Activated CD4-positive, alpha-beta T cell treated with anti-CD3 and anti-CD28 coated beads, Interleukin-2, amount 50 U/mL, for 4 hours (primary cell): ENCODE measurements around the gene FHIT.

ENCODE experiments used
- DNase-seq, 2 experiments: peaks; one replicate each; pipeline ENCODE4 v3.0.0-alpha.2; 2020

The FHIT gene

DNA sequence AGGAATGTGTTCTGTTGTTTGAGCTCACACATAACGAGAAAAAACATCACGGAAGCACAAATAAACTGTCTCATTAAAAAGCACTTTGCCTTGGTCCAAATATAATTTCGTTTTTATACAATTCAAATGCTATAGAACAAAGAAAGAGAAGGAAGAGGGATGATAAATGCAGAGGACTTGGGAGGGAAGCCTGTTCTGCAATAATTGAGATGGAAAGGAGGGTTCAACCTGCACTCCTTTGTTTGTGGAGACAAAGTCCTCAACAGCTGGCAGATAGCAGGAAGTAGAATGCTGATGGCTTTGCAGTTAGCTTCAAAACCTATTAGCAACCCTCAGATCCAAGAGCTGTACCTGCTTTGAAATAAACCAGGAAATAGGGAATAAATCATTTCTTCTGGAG is 1010.8 kb downstream of the FHIT start:
- no peak for DNase-seq

DNA sequence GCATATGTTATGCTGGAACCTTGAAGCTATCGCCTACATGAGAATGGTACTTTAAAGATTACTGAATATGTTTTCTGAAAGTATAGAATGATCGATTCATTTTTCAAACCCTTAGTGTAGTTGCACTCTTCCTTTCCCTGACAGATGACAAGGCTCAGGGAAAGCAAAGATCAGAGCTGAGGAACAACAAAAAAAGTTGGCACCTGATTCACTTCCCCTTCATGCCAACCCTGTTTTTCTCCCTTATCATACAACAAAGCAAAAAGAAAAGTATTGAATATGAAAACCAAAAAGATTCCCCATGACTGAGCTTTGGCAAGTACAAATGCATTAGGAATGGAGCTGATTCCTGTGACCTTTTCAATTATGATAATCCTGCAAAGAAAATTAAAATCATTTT is 1012.7 kb downstream of the FHIT start:
- no peak for DNase-seq

DNA sequence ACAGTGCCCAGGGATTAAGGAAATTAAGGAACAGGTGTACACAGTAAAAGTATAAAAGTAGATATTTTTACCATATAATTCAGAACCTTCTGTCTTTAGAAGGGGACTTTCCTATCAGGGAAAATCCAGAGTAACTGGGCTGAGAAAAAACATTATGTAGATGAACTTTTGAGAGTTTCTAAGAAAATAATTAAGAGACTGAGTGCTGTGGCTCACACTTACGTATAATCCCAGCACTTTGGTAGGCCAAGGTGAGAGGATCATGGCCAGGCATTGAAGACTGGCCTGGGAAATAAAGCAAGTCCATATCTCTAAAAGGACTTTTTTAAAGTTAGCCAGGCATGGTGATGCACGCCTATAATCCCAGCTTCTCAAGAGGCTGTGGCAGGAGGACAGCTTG is 1021.8 kb downstream of the FHIT start:
- no peak for DNase-seq

DNA sequence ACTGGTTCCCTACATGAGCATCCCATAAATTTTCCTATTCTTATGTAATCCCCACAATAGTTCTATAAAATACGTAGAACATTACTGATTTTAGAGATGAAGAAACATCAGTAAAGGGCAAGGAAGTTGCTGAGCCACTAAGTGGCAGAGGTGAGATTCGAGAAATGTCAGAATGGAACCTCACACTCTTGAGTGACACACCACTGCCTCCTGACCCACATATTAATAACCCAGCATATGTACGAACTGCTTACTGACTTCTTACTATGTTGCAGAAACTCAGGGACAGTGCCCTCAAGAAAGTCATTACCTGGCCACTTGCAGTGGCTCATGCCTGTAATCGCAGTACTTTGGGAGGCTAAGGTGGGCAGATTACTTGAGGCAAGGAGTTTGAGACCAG is 1022.4 kb downstream of the FHIT start:
- DNase-seq, result no peak

DNA sequence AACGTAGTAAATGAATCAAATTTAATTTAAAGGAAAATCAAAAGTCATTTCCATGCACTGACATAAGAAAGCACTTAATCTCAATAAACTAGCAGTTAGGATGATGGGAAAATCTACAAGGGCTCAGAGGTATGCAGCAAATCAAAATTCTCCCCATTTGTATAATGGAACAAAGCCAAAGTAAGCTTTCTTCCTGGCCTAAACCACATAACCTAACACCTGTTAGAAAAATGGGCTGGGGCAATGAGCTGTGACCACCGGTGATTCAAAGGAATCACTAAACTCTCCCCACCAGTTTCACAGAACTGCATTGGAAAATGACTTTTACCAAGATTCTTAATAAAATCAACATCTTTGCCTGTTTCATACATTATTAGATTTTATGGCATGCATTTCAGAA is 1024.3 kb downstream of the FHIT start:
- DNase-seq, result no peak

DNA sequence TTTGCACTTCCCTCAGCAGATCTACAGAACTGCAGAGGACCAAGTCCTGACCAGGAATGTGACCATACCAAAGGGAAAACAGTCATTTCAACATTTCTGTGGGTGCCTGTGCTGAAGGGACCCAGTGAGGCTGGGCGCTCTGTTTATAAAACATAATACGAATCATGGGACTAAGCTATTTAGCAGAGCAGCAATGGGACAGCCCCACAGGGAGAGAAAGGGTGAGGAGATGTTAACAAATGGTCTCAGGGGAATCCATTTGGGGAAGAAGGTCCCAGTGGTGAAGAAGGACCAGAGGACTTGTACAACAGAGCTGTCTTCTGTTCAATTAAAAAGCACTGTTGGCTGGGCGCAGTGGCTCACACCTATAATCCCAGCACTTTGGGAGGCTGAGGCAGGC is 1025.4 kb downstream of the FHIT start:
- no peak for DNase-seq

DNA sequence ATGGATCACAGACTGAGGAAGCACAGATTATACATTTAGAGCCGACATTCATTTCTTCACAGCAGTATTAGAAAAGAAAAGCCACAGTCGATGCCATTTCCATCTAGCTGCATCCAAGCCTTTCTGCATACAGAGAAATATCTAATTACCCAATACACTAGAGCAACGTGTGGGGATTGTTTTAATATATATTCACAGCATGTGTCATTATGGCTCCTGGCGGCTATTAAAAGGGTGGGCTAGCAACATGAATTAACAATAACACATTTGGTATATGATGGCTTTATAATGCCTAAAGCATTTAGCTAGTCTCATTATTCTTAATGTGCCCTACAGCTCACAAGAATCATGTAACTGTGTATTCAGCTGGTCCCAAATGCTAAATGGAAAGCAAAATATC is 1030.5 kb downstream of the FHIT start:
- DNase-seq, result no peak

DNA sequence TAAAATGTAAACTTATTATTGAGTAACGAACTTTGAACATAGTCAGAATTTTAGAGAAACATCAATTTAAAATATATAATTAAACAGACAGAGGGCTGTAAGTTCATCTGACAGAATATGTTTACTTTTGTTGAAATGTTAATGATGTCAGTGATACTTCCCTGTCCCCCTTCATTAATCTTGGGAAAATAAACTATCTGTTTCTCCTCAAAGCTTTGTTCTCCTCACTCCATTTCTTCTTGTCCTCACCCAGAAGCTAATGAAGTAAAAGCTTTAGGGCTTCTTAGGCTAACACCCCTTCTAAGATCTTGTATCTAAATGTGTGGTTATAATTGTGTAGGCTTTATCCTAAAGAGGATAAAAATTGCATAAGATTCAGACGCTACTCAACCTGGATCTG is 1031.8 kb downstream of the FHIT start:
- no peak for DNase-seq

DNA sequence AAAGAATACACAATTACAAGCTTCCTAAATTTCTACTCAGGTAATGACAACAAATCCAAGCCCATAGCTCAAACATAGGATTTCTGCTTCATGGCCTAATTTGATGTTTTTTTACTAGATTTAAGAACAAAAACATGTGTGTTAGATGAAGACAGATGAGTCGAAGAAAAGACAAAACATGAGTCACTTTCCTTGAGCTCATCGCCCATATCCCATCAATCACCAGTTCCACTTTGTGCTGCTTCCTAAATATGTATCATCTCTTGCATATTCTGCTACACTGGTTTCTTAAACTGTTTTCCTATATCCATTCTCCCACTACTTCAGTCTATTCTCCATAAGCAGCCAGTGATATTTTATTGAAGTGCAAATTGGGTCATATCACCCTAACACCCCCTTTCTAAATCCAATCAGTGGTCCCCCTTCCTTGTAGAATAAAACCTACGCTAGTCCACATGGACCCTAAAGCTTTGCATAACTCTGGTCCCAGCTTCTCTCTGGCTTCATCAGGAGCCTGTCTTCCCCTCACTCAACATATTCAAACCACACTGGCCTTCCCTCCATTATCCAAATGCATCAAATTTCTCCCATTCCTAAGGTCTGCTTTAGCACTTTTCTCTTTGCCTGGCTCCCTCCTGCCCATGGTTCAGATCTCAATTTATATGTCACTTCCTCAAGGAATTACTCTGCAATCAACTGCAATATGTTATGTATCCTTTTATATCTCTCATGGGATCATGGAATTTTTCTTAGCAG is 1033.9 kb downstream of the FHIT start:
- DNase-seq, result no peak

DNA sequence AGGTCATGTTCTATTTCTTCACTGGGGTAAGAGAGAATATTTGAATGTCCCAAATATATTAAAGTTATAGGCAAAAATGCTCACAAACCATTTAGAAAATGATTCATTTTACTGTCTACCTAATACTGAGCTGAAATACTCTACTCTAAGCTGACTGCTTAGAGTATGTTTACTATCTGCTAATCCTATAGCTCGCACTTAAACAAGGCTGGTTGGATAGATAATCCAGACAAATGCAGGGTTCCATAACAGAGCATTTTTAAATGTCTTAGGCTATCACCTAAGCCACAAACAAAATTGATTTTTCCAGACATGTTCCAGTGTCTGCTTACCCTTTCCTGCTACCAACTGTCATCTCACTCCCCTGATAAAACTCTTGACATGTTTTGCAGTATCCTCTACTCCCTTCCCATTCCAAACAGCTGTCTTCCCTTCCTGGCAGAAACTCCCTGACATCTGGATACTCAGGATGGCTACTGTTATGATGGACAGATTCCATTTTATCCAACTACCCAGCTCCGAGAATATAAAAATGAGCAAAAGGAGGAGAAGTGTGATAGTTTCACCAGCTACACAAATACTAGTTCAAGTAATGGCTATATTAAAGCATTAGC is 1034.7 kb downstream of the FHIT start:
- no peak for DNase-seq

DNA sequence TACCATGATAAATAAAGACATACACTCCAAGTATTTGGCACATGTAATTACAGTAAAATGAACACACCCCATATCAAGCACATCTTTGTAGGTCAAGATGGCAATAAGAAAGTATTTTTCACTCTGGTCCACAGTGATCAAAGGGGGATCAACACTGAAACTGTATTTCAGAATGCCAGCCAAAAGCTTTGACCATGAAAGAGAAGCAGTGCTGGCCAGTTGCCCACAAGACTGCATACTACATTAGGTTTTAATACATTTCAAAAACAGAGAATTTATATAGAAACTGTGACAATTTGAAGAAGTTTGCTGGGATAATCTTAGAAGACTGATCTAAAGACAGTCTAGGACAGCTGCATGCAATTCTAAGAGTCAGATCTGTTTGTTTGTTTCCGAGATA is 1035.3 kb downstream of the FHIT start:
- DNase-seq, result no peak

DNA sequence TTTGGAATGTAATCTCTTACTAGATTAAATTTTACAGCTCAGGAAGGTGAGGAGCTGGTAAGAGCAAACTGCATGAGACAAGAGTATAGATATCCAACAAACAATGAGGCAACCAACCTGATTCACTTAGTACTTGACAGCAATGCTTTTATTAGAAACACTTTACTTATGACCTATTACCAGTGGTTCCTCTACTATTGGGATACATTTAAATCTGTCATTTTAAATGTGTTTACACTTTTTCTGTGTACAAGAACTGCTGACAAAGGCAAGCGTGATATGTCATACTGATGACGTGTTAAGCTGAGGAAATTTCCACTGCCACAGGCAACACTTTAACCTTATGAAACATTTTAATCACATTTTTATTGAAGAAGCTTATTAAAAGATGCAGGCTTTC is 1043.3 kb downstream of the FHIT start:
- DNase-seq, result no peak

DNA sequence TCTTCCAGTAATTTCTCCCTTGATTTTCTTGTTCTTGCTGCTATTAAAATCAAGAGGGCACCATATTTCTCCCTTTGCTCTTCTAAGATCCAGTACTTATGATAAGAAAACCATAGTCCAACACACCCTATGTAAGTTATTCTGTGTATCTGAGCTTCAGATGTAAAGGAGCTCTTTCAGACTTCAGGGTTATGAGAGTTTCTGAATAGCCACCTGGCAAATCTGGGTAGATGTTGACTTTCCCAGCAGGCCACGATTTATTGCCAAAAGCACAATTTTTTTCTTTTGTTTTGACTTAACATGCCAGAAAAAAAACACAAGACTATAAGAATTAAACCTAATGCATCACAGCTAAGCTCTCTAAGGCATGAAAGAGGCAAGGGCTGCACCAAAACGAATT is 1045.0 kb downstream of the FHIT start:
- no peak for DNase-seq

DNA sequence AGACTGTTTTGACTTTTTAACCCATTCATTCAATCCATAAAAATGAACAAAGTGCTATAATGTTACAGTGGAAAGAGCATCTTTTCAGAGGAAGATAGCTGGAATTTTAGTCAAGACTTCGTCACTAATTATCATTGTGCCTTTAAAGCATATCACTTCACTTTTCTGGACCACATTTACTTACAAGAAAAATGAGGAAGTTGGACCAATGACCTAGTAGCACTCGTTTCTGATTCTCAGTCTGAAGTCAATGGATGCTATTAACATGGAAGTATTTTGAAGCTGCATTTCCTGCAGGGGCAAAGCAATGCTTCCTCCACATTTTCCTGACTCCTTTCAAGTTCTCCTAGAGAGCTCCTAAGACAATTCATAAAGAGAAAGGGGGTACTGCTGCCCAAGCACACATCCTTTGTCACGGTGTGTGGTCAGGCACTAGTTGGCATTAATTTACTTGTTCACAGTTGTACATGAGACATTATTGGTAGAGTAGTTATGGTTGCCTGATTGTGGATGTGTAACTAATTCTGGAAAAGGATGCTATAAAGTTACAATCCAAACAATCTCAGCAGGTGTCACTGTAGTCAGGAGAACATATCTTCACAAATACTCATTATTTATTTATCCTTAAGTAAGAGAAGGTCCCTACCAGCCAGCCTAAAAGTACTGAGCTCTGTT is 1049.1 kb downstream of the FHIT start:
- DNase-seq, result no peak

DNA sequence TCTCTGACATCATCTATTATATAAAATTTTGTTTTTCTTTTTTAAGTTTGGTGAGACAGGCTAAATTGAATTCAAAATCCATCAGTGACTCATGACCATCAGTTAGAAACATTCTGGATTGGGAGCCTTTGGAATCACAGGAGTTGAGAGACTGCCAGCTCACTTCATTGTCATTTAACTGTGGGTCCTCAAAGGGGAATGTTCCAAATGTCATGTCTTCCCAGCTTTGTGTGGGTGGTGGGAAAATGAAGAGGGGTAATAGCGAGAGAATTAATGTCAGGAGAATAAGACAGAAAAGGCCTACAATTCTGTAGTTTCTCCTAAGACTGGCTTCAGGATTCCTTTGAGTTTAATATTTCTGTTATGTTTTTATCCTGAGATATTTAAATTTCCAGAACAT is 1051.9 kb downstream of the FHIT start:
- no peak for DNase-seq

DNA sequence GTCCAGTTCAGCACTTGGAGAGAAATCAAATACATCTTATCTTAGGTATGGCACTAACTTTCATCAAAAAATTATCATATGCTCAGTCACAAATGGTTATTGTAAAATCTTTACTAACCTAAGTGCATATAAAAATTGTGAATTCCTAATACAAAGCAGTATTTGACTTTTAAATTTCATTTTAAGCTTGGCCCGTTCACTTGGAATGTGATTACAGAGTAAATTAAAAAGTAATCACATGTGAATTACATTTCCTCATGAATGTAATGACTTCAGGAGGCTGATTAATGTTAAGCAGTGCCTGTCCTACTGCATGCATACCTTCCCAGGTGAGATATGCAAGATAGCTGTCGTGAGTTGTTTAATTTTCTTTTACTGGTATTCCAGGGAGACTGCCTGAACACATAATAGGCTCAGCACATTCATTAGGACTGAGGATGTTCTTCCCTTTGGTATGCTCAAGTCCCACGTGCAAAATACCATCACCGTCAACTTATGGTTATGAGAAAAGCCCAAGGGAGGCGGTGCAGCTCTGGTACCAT is 1053.0 kb downstream of the FHIT start:
- DNase-seq, result no peak

DNA sequence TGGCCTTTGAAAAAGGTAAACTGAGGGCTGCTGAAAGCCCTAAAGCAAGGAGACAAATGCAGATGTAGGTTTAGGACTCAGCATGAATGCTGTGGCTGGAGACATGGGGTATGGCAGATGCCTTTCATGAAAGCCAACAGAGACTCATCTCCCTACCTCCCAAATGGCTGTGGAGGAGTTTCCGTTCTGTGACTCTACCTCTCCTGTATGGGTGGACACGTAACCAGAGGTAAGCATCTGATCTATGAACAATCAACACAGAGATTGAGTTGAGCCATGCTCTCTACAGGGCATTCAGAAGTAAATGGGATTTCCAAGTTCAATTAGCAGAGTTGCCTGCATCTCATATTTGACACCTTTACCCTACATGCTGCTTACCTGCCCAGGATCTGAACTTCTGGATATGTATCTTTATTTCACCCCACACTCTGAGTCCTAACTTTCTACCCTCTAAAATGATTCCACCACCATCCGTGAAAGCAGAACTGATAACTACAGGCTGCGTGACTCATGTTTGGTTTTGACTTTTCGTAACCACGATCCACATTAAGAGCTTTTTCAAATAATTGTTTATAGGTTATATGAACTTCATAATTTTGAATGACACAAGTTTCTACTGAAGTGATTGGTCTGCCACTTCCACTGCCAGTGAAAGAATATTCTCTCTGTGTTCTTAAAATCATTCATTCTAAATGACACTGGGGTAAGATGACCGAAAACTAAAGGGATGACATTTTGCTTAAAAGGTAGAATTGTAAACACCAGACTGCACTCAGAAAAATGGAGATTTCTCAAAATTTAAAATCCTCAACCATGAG is 1058.7 kb downstream of the FHIT start:
- no peak for DNase-seq

DNA sequence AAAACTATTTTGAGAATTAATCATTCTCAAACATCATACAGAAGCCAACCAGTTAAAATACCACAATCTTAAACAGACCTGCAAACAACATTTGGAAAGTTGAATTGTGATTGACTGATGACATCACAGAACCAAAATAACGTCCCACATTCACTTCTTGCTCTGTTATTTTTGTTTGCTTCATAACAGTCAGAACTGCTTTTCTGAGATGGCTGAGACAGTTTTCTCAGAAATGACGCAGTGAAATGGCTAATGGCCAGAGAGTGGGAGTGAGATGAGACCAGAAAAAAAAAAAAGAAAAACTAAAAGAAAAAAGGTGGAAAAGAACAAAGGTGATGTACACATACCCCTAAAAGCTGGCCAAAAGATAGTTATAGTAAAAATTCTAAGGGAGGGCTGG is 1061.2 kb downstream of the FHIT start:
- DNase-seq, result no peak

DNA sequence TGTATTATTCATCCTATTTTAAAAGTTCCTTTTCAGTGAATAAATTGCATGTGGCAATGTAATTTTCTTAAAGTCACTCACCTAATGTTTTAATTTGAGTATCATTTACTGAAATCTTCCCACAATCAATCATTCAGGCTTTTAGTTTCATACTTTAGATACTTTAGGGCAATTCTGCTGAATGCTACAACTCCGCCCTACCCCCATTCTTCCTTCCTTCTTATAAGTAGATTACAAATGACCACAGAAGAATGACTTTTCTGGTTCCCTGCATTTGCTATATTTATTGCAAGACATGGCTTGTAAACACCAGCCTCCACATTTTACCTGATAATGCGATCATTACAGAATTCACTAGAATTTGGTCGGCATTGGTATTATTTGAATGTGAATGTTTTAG is 1061.9 kb downstream of the FHIT start:
- DNase-seq, result no peak

DNA sequence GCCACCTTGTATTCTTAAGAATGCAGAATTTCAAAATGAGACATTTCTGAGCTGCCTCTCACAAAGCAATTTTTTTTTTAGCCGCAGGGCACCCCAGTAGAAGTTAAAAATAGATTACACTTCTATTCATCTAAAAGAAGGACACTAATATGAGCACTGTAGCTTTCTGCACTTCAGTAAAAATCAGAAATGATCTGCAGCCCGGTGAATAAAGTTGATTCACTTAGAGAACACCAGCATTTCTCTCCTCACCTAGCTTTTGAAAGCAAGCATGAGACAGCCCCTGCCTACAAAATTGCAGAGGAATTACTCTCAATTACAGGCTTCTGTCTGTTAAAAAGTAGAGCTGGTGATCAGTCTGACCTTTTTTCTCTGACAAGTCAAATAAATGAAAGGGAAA is 1062.4 kb downstream of the FHIT start:
- DNase-seq, result no peak

DNA sequence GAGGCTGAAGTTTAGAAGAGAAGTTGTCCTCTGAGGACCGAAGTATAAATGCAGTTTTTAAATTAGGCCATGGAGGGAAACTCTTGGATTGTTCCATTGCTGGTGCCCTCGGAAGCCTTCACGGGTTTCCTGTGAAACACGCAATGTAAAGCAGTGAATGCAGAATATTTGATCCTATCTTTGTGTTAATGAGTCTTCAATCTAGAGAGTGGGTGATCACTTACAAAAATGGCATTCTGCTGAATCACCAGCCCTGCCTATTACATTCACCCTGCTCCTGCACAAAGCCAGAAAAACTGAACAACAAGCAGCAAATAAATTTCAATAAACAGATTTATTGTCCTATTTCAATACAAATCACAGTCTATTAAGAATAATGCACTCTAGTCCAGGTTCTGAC is 1063.9 kb downstream of the FHIT start:
- no peak for DNase-seq

DNA sequence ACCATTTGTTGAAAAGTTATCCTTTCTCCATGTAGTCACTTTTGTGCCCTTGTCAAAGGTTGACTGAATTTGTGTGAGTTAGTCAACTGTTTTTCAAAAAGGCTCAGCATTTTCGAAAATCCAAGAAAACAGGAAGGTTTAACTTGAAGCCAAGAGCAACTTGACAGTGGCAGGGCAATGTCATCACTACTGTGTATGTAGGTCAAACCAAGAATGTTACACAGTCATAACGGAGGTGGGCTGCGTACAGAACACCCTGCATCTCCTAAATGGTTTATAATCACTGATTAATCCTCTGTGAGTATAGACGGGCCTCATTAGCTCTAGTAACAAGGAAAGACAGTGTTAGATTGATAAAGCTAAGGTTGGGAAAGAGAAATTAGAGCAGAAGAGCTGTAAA is 1064.9 kb downstream of the FHIT start:
- DNase-seq, result no peak

DNA sequence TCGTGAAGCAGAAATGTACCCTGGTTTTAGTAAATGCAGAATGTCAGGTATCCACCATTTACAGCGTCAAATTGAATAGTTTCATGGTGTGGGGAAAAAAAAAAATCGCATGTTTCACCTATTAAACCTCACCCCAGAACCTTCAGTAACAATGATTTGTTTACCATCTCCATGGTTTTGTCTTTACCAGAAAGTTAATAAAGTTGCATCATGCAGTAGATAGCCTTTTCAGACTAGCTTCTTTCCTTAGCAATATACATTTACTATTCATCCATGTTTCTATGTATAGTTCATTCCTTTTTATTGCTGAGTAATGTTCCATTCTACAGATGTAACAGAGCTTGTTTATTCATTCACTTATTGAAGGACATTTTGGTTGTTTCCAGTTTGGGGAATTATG is 1066.1 kb downstream of the FHIT start:
- no peak for DNase-seq
